Neuronal stem cell (in vitro differentiated cells): ENCODE measurements around the gene RDH14.

Source experiments
- DNase-seq: peaks from one replicate; pipeline ENCODE4 v3.0.0-alpha.2; 2013; ENCODE audit warnings: low spot score
- H2AFZ ChIP-seq: one replicate; pipeline ENCODE4 v1.6.1; 2013; ENCODE audit warnings: mild to moderate bottlenecking, low read length, inconsistent platforms
- H2AK5ac ChIP-seq: 2 replicates; pipeline ENCODE4 v1.6.1; 2013; ENCODE audit warnings: low read depth, mild to moderate bottlenecking, inconsistent platforms, low read length, moderate library complexity, mixed read lengths
- H2BK120ac ChIP-seq: 2 replicates; pipeline ENCODE4 v1.6.1; 2013; ENCODE audit warnings: low read depth, mild to moderate bottlenecking, inconsistent platforms, low read length, moderate library complexity, mixed read lengths
- H2BK12ac ChIP-seq: one replicate; pipeline ENCODE4 v1.6.1; 2013; ENCODE audit warnings: low read length, inconsistent platforms
- H2BK15ac ChIP-seq: 2 replicates; pipeline ENCODE4 v1.6.1; 2013; ENCODE audit warnings: mild to moderate bottlenecking, low read length, inconsistent platforms, mixed read lengths
- H2BK5ac ChIP-seq: one replicate; pipeline ENCODE4 v1.6.1; 2013; ENCODE audit warnings: inconsistent platforms, mild to moderate bottlenecking, low read length, moderate library complexity
- H3K14ac ChIP-seq: one replicate; pipeline ENCODE4 v1.6.1; 2013; ENCODE audit warnings: low read length, inconsistent platforms
- H3K18ac ChIP-seq: 2 replicates; pipeline ENCODE4 v1.6.1; 2013; ENCODE audit warnings: low read length, inconsistent platforms
- H3K23ac ChIP-seq: 2 replicates; pipeline ENCODE4 v1.6.1; 2013; ENCODE audit warnings: low read depth, mild to moderate bottlenecking, mixed read lengths, low read length, inconsistent platforms; ENCODE audit not compliant: poor library complexity
- H3K27ac ChIP-seq: replicated peaks from 3 replicates; pipeline ENCODE4 v1.5.1; 2013; ENCODE audit warnings: low read length, inconsistent platforms
- H3K27me3 ChIP-seq, 3 experiments: 2 replicates each; pipeline ENCODE4 v1.6.1; 2013; ENCODE audit warnings: low read length in 3 of 3, mild to moderate bottlenecking in 2 of 3, inconsistent platforms in 1 of 3, low read depth in 1 of 3, mixed read lengths in 1 of 3, moderate library complexity in 1 of 3; ENCODE audit not compliant: control insufficient read depth in 3 of 3, insufficient read depth in 3 of 3
- H3K36me3 ChIP-seq, 2 donors: replicated peaks in 1 of 2; 2 replicates each; pipeline ENCODE4 v1.6.1; 2013; ENCODE audit warnings: low read length in 2 of 2; ENCODE audit not compliant: control insufficient read depth in 2 of 2, insufficient read depth in 2 of 2
- H3K4ac ChIP-seq: 2 replicates; pipeline ENCODE4 v1.6.1; 2013; ENCODE audit warnings: inconsistent platforms, mild to moderate bottlenecking, low read length, moderate library complexity
- H3K4me1 ChIP-seq, 2 donors: 1 replicate in 1 of 2; 2 replicates in 1 of 2; pipeline ENCODE4 v1.6.1; 2013; ENCODE audit warnings: low read length in 2 of 2, low read depth in 1 of 2; ENCODE audit not compliant: control insufficient read depth in 2 of 2, insufficient read depth in 1 of 2
- H3K4me2 ChIP-seq: one replicate; pipeline ENCODE4 v1.6.1; 2013; ENCODE audit warnings: mild to moderate bottlenecking, low read length, inconsistent platforms; ENCODE audit not compliant: insufficient read depth, poor library complexity, severe bottlenecking
- H3K4me3 ChIP-seq, 2 donors: 2 replicates each; pipeline ENCODE4 v1.5.1; 2013; ENCODE audit warnings: low read length in 2 of 2, mild to moderate bottlenecking in 2 of 2, inconsistent platforms in 1 of 2, moderate library complexity in 1 of 2
- H3K79me1 ChIP-seq: one replicate; pipeline ENCODE4 v1.6.1; 2013; ENCODE audit warnings: low read depth, mild to moderate bottlenecking, inconsistent platforms, low read length, moderate library complexity
- H3K9ac ChIP-seq: one replicate; pipeline ENCODE4 v1.6.1; 2013; ENCODE audit warnings: mild to moderate bottlenecking, low read depth, low read length, inconsistent platforms; ENCODE audit not compliant: poor library complexity
- H3K9me3 ChIP-seq, 2 donors: replicated peaks in 1 of 2; 2 replicates each; pipeline versions ENCODE3 to v1.6.1; 2013; ENCODE audit warnings: low read length in 2 of 2, mild to moderate bottlenecking in 2 of 2, inconsistent platforms in 1 of 2, low read depth in 1 of 2, mixed read lengths in 1 of 2, moderate library complexity in 1 of 2; ENCODE audit not compliant: control insufficient read depth in 2 of 2, insufficient read depth in 1 of 2
- H4K8ac ChIP-seq: one replicate; pipeline ENCODE4 v1.6.1; 2013; ENCODE audit warnings: low read depth, mild to moderate bottlenecking, inconsistent platforms, low read length, moderate library complexity
- H4K91ac ChIP-seq: one replicate; pipeline ENCODE4 v1.6.1; 2013; ENCODE audit warnings: low read length, low read depth, mild to moderate bottlenecking, inconsistent platforms; ENCODE audit not compliant: poor library complexity
- WGBS, 2 donors: extraction: QIAGEN DNeasy Blood & Tissue Kit; methylation state at CpG; one replicate each; pipeline ENCODE4 v1.1.7; 2013; ENCODE audit warnings: missing lambda C conversion rate in 2 of 2, mixed read lengths in 1 of 2; ENCODE audit not compliant: insufficient read length in 2 of 2, insufficient replicate concordance in 1 of 2; ENCODE audit errors: extremely low coverage in 2 of 2; 5-methylcytosine and 5-hydroxymethylcytosine counted together

RDH14 gene

DNA sequence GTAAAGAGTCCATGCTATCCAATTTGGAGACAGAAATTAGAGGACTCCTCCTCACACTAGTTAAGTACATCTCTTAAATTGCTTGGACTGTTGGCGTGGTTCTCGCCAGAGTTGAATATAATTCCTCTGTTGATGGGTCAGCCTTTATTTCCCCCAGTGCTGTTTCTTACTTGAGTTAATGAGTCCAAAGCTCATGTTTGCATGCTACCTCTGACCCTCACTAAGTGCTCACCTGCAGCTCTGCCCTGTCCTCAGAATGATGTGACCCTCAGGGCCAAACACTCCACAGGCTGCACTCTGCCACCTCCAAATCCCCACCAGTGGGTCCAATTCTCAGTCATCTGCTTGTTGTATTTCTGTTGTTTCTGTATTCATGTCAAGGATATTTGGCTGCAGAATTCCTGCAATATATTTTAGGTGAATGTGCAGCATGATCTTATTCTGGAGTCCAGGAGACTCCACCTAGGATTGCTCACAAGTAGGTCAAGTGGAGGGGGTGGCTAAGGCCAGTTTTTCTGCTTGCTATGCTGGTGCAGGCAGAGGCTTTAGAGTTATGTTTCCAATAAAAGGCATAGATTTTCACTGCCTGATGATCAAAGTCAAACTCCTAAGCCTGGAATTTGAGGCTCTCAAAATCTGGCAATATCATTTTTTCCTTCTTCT lies 37.8 kb downstream of the RDH14 start:
- Histone ChIP-seq H2BK5ac (no peak overlapping the region), H2BK12ac (no peak overlapping the region), H3K4me3 (no peak overlapping the region), H4K8ac (no peak overlapping the region), H3K4me2 (no peak overlapping the region), H2AK5ac (no peak overlapping the region), H3K79me1 (no peaks in the 10 kb centered on the region), H3K9ac (no peak overlapping the region), H3K4ac (no peak overlapping the region), H2AFZ (no peak overlapping the region), H3K27me3 (peaks cover 0 to 30% (median 0%) of the 10 kb centered on the region in 3 experiments), H3K27ac (no peak overlapping the region), H3K36me3 (no peaks in the 10 kb centered on the region), H3K23ac (no peak overlapping the region), H3K9me3 (no peaks in the 10 kb centered on the region), H4K91ac (peak overlapping the region; percentile 32), H3K18ac (no peak overlapping the region), H3K4me1 (peaks cover 0 to 2% of the 10 kb centered on the region in 2 donors), H2BK15ac (no peak overlapping the region), H3K14ac (no peak overlapping the region), H2BK120ac (no peak overlapping the region)
- no peak for DNase-seq
- no CpG with 5 or more reads among the region's 2 CpGs for WGBS, 2 donors

DNA sequence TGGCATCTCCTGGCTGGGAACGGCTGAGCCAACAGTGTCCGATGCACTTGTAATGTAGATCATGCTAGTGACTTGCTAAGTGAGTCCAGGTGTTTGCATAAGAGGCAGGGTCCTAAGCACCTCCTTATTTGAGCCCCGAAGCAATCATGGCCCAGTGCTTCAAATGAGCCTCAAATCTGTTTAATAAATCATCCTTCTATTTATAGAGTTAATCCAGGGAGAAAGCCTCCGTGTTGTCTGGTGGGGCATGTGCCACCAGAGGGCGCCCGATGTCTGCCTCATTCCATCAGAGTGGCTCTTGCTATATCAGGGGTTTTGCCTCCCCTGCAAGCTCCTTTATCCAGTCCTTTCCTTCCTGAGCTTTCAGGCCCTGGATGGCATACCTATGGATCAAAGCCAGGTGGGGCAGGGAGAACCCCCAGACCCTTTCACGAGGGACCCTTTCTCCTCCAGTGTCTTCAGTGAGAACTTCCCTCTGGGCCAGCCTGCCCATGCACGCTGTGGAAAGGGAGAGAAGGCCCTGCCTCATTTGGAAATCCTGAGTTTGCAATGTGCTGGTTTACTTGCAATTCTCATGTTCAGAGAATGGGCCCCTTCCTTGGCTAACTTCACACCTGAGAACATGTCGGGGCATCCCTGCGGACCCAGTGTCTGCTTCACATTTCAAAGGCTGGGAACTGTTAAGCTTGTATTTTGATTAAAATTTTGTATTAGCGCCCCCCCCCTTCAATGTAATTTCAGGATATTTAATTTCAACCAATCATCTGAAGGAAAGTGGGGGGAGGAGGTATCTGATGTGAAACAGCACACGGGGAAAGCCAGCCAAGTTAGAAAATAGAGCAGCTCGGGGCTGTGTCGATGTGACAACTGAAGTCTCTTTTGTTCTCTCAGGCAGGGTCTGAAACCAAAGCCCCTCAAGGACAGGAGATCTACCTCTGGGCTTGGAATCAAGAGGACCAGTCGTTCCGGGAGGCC lies 39.7 kb downstream of the RDH14 start:
- Histone ChIP-seq H2BK5ac (no peak overlapping the region), H3K4me3 (no peak overlapping the region), H3K27ac (no peak overlapping the region), H2AK5ac (no peak overlapping the region), H2BK120ac (no peak overlapping the region), H3K18ac (no peak overlapping the region), H3K79me1 (no peaks in the 10 kb centered on the region), H4K8ac (no peak overlapping the region), H3K14ac (no peak overlapping the region), H3K23ac (no peak overlapping the region), H3K4ac (no peak overlapping the region), H4K91ac (no peak overlapping the region), H2BK15ac (no peak overlapping the region), H3K27me3 (peaks cover 0 to 24% (median 0%) of the 10 kb centered on the region in 3 experiments), H3K4me2 (no peak overlapping the region), H2AFZ (peak overlapping the region; percentile 42), H3K4me1 (peaks cover 0 to 6% of the 10 kb centered on the region in 2 donors), H3K9ac (no peak overlapping the region), H2BK12ac (no peak overlapping the region), H3K9me3 (no peaks in the 10 kb centered on the region), H3K36me3 (no peaks in the 10 kb centered on the region)
- DNase-seq, result peak; percentile 77
- no CpG with 5 or more reads among the region's 16 CpGs for WGBS, 2 donors

DNA sequence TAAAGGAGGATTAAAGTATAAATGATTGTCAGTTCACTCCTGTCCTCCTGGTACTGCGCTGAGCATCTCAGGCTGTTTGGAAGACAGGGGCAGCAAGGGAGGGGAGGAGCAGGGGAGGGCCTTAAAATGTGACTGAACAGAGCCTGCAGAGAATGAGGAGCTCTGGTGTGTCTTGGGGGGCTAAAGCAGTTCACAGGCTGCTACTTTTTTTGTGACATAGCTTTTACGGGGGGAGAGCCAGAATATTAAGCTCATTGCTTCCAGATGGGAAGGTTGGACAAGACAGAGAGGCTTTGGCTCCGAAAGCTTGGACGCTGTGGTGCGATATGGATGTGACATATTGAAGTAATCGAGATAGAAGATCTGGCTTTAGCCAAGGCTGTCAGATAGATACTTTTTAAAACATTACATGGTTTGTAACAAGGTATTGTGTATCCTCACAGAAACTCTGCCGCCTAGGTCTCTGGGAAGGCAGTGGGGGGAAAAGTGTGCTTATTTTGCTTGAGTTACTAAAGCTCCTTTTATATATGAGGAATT lies 40.5 kb downstream of the RDH14 start:
- Histone ChIP-seq H3K4me1 (peaks cover 0 to 8% of the 10 kb centered on the region in 2 donors), H3K23ac (no peak overlapping the region), H3K4me3 (no peak overlapping the region), H2BK120ac (no peak overlapping the region), H2AFZ (no peak overlapping the region), H2AK5ac (no peak overlapping the region), H3K4ac (no peak overlapping the region), H3K27ac (no peak overlapping the region), H3K79me1 (no peaks in the 10 kb centered on the region), H4K8ac (no peak overlapping the region), H4K91ac (no peak overlapping the region), H3K27me3 (peaks cover 0 to 24% (median 0%) of the 10 kb centered on the region in 3 experiments), H2BK5ac (no peak overlapping the region), H2BK12ac (no peak overlapping the region), H3K14ac (no peak overlapping the region), H2BK15ac (no peak overlapping the region), H3K18ac (no peak overlapping the region), H3K4me2 (no peak overlapping the region), H3K36me3 (no peaks in the 10 kb centered on the region), H3K9me3 (no peaks in the 10 kb centered on the region), H3K9ac (no peak overlapping the region)
- WGBS, 2 donors, result no CpG with 5 or more reads among the region's 7 CpGs
- DNase-seq, result no peak
